T-helper 1 cell treated with Interleukin-12 subunit alpha and Interleukin-12 subunit beta and Interleukin-4 antibody, amounts not matched to agents 30 μg/mL and 1 μg/mL, for 36 hours (primary cell): ENCODE measurements around the gene DCAF7.
A peak's percentile ranks its signal among the peaks of the same experiment; 100 is the strongest.

Source experiments
- H3K27ac Mint-ChIP-seq: one replicate; pipeline ENCODE4 v1.8.0; 2021; ENCODE audit warnings: mild to moderate bottlenecking, mixed read lengths
- H3K27me3 Mint-ChIP-seq: one replicate; pipeline ENCODE4 v1.8.0; 2021; ENCODE audit warnings: low read depth, mixed read lengths
- H3K36me3 Mint-ChIP-seq: one replicate; pipeline ENCODE4 v1.8.0; 2021; ENCODE audit warnings: low read depth, mixed read lengths
- H3K4me1 Mint-ChIP-seq: one replicate; pipeline ENCODE4 v1.8.0; 2021; ENCODE audit warnings: low read depth, mixed read lengths
- H3K4me3 Mint-ChIP-seq: one replicate; pipeline ENCODE4 v1.8.0; 2021; ENCODE audit warnings: mild to moderate bottlenecking, moderate library complexity, mixed read lengths
- H3K9me3 Mint-ChIP-seq: one replicate; pipeline ENCODE4 v1.8.0; 2021; ENCODE audit warnings: mixed read lengths

DCAF7 gene

GRCh38 chr17:63578027-63578768, 27.9 kb downstream of the DCAF7 start:
- Mint-ChIP-seq H3K27ac (peak overlapping the region; percentile 20), H3K4me3 (no peak overlapping the region), H3K27me3 (no peaks in the 10 kb centered on the region), H3K36me3 (peaks cover 28% of the 10 kb centered on the region), H3K4me1 (peaks cover 12% of the 10 kb centered on the region), H3K9me3 (no peaks in the 10 kb centered on the region)

DNA sequence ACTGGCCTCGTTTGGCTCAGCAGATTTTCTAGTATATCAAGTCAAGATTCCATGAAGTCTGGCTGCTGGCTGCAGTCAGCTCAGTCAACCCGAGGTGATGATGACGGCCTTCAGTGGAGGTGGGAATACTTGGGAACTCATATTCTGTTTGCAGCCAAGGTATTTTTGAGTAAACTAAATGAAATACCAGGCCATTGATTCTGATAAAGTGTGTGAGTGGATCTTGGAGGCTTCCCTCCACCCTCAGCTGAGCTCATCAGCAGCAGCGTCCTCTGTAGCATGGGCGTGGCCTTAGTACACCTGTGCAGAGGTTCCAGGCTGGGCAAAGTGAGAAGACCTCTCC, 28.5 kb downstream of the DCAF7 start:
- Mint-ChIP-seq H3K36me3 (peaks cover 31% of the 10 kb centered on the region), H3K27ac (no peak overlapping the region), H3K4me1 (peaks cover 11% of the 10 kb centered on the region), H3K27me3 (no peaks in the 10 kb centered on the region), H3K4me3 (no peak overlapping the region), H3K9me3 (no peaks in the 10 kb centered on the region)

- no peaks in the 10 kb centered on the region for H3K27me3 Mint-ChIP-seq
- no peak overlapping the region for H3K27ac Mint-ChIP-seq
- H3K9me3 Mint-ChIP-seq: no peaks in the 10 kb centered on the region
- H3K36me3 Mint-ChIP-seq: peaks cover 29% of the 10 kb centered on the region
- H3K4me3 Mint-ChIP-seq: no peak overlapping the region
- peaks cover 9% of the 10 kb centered on the region for H3K4me1 Mint-ChIP-seq
These were observed 29.4 kb downstream of the DCAF7 start for GRCh38 chr17:63579633-63580032.

- no peaks in the 10 kb centered on the region for H3K9me3 Mint-ChIP-seq
- peaks cover 46% of the 10 kb centered on the region for H3K36me3 Mint-ChIP-seq
These were observed 37.5 kb downstream of the DCAF7 start for GRCh38 chr17:63587770-63588169.

GRCh38 chr17:63588797-63589196, 38.5 kb downstream of the DCAF7 start:
- Mint-ChIP-seq H3K4me3 (no peak overlapping the region), H3K9me3 (no peaks in the 10 kb centered on the region), H3K4me1 (peaks cover 16% of the 10 kb centered on the region), H3K36me3 (peaks cover 37% of the 10 kb centered on the region), H3K27ac (no peak overlapping the region), H3K27me3 (no peaks in the 10 kb centered on the region)

More at GRCh38 chr17:63587770-63588169, 37.5 kb downstream of the DCAF7 start:
- no peak overlapping the region for H3K4me3 Mint-ChIP-seq
- H3K4me1 Mint-ChIP-seq: peaks cover 19% of the 10 kb centered on the region
- H3K27me3 Mint-ChIP-seq: no peaks in the 10 kb centered on the region
- H3K27ac Mint-ChIP-seq: no peak overlapping the region

DNA sequence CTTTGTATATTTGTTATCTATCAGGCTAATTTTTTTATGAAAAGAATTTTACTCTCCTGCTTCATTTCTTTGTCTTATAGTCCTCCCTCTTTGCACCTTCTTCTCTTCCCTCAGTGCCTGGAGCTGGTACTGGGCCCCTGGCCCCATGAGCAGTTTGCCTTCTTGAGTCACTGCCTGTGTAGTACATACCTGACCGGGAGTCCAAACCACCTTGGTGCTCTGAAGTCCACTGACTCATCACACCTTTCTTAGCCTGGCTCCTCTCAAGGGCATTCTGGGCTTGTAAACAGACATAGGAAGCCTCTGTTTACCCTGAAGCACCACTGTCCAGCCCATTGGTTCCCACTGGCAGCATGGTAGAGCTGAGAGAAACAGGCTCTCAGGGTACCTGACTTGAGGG, 39.4 kb downstream of the DCAF7 start:
- Mint-ChIP-seq H3K36me3 (peaks cover 39% of the 10 kb centered on the region), H3K27me3 (no peaks in the 10 kb centered on the region), H3K9me3 (no peaks in the 10 kb centered on the region), H3K27ac (no peak overlapping the region), H3K4me1 (peaks cover 17% of the 10 kb centered on the region), H3K4me3 (no peak overlapping the region)

DNA sequence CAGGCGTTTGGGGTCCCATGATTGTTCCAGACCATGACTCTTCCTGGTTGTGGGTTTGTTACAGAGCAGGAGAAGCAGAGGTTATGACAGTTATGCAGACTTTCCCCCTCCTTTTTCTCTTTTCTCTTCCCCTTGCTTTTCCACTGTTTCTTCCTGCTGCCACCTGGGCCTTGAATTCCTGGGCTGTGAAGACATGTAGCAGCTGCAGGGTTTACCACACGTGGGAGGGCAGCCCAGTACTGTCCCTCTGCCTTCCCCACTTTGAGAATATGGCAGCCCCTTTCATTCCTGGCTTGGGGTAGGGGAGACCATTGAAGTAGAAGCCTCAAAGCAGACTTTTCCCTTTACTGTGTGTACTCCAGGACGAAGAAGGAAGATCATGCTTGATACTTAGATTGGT, 42.5 kb downstream of the DCAF7 start:
- H3K4me1 Mint-ChIP-seq: peaks cover 9% of the 10 kb centered on the region
- no peaks in the 10 kb centered on the region for H3K27me3 Mint-ChIP-seq
- H3K27ac Mint-ChIP-seq: no peak overlapping the region
- H3K4me3 Mint-ChIP-seq: no peak overlapping the region
- no peaks in the 10 kb centered on the region for H3K9me3 Mint-ChIP-seq
- peaks cover 28% of the 10 kb centered on the region for H3K36me3 Mint-ChIP-seq

- no peak overlapping the region for H3K4me3 Mint-ChIP-seq
- H3K36me3 Mint-ChIP-seq: peaks cover 17% of the 10 kb centered on the region
- peaks cover 17% of the 10 kb centered on the region for H3K4me1 Mint-ChIP-seq
- no peaks in the 10 kb centered on the region for H3K27me3 Mint-ChIP-seq
- H3K27ac Mint-ChIP-seq: no peak overlapping the region
- H3K9me3 Mint-ChIP-seq: no peaks in the 10 kb centered on the region
These were observed 44.9 kb downstream of the DCAF7 start for GRCh38 chr17:63595132-63595531.

DNA sequence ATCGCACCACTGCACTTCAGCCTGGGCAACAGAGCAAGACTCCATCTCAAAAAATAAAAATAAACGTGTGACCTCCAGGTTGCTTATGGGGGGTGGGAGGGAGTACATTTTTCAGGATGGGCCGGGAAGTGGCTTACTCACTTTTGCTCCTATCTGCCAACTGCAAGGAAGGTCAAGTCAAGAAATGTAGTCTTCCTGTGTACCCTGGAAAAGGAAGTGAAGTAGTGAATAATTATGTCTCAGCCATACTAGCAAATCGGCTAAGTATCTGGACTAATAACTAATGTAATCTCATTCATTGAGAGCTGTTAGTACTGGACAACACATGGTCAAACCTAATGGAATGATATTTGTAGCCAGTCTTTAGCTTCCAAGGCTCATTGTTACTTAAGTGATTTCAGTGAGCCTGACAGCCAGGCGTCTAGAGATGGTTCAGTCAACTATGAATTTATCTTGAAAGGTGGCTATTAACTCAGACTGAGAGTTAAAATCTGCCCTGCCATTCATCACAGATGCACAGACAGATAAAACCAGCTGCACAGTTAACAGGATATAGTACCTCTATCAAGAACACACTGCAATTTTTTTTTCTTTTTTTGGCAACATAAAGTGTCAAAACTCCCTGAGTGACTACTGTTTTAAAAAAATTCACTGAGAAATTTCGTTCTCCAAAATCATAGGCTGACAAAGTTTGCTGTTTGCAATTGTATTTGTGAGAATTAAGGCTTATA, 46.7 kb downstream of the DCAF7 start:
- no peak overlapping the region for H3K4me3 Mint-ChIP-seq
- H3K4me1 Mint-ChIP-seq: peaks cover 29% of the 10 kb centered on the region
- H3K9me3 Mint-ChIP-seq: no peaks in the 10 kb centered on the region
- H3K36me3 Mint-ChIP-seq: peaks cover 11% of the 10 kb centered on the region
- H3K27ac Mint-ChIP-seq: no peak overlapping the region
- no peaks in the 10 kb centered on the region for H3K27me3 Mint-ChIP-seq

DNA sequence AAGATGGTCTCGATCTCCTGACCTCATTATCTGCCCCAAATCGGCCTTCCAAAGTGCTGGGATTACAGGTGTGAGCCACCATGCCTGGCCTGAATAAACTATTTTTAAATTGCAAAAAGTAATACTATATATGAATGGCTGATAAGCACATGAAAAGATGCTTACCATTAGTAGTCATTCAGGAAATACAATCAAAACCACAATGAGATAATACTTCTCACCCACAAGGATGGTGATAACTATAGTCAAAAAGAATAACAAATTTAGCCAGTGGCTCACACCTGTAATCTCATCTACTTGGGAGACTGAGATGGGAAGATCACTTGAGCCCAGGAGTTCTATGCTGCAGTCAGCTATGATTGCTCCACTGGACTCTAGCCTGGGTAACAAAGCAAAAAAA, 48.0 kb downstream of the DCAF7 start:
- no peaks in the 10 kb centered on the region for H3K9me3 Mint-ChIP-seq
- peaks cover 11% of the 10 kb centered on the region for H3K36me3 Mint-ChIP-seq
- H3K27ac Mint-ChIP-seq: no peak overlapping the region
- H3K27me3 Mint-ChIP-seq: no peaks in the 10 kb centered on the region
- no peak overlapping the region for H3K4me3 Mint-ChIP-seq
- H3K4me1 Mint-ChIP-seq: peaks cover 29% of the 10 kb centered on the region

GRCh38 chr17:63600569-63601438, 50.5 kb downstream of the DCAF7 start, which contains the start of gene TACO1:
TSS of gene TACO1 (plus strand) at chr17:63600895. CDS start at chr17:63601084, 189 bp downstream.
- Mint-ChIP-seq H3K4me1 (peaks cover 33% of the 10 kb centered on the region), H3K9me3 (no peaks in the 10 kb centered on the region), H3K36me3 (peaks cover 15% of the 10 kb centered on the region), H3K4me3 (peak within 1 kb of the TSS; percentile 95), H3K27ac (peak within 1 kb of the TSS; percentile 91), H3K27me3 (no peaks in the 10 kb centered on the region)

DNA sequence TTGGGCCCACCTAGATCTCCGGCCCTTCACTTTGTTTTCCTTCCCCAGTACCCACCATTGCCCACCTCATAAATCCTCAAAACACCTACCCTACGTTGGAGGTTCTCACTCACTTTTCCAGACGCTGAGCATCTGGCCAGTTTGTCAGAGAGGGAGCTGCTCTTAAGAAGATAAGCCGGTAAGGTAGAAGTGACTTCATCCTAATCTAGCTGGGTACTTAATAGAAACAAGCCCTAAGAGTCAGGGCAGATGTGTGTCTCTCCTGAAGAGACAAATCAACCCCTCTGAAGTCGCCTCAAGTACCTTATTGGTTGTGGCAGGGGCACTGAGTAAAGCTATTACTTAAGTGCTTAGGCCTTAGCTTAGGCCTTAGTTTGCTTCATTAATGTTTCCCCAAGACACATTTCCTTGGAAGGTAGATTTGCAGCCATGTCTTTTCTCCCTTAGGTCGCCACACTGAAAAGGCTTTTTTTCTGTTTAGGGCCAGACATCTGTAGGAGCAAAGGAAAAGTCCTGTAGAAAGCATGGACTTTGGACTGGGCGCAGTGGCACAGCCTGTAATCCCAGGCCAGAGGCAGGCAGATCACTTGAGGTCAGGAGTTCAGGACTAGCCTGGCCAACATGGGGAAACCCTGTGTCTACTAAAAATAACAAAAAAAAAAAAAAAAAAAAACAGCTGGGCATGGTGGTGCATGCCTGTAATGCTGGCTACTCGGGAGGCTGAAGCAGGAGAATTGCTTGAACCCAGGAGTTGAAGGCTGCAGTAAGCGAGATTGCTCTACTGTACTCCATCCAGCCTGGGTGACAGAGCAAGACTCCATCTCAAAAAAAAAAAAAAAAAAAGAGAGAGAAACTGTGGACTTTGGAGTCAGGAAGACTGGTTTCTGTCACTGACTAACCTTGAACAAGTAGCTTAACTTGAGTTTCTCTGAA, 51.4 kb downstream of the DCAF7 start:
- H3K9me3 Mint-ChIP-seq: no peaks in the 10 kb centered on the region

GRCh38 chr17:63609816-63610573, 59.7 kb downstream of the DCAF7 start:
- H3K4me1 Mint-ChIP-seq: peaks cover 36% of the 10 kb centered on the region
- H3K27me3 Mint-ChIP-seq: no peaks in the 10 kb centered on the region
- no peaks in the 10 kb centered on the region for H3K9me3 Mint-ChIP-seq
- peak overlapping the region; percentile 62 for H3K4me3 Mint-ChIP-seq
- peak overlapping the region; percentile 96 for H3K27ac Mint-ChIP-seq
- peaks cover 43% of the 10 kb centered on the region for H3K36me3 Mint-ChIP-seq

More for the DNA sequence above, 51.4 kb downstream of the DCAF7 start:
- peaks cover 33% of the 10 kb centered on the region for H3K4me1 Mint-ChIP-seq
- peak overlapping the region; percentile 95 for H3K4me3 Mint-ChIP-seq
- peaks cover 22% of the 10 kb centered on the region for H3K36me3 Mint-ChIP-seq
- H3K27me3 Mint-ChIP-seq: no peaks in the 10 kb centered on the region
- H3K27ac Mint-ChIP-seq: peak overlapping the region; percentile 91
